DMS153 treated with DMSO at 0.1 percent for 48 hours (cell line): ENCODE measurements around the gene MRPS27.

Source experiments
- DNase-seq: peaks from one replicate; lab custom pipeline; 2025; ENCODE audit not compliant: unreplicated experiment; lab: John Stamatoyannopoulos, UW

Gene MRPS27

DNA sequence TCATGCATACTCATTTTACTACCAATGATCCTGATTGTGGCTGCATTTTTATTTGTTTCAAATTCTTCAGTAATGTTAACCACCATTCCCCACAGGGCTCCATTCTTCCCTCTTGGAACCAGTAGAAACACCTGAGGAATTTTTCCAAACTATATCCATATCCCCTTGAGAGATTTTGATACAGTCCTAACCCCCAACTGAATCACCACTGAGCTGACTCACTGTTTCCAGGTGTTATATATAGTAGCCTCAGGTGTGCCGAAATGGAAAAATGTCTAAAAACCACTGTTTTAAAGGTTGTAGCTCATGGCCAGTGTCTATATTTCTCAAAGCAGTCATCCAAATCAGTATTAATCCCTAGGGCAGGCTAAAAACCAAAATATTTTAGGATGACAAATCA, 85.2 kb downstream of the MRPS27 start:
- no peak for DNase-seq

GRCh38 chr5:72234265-72234700, 85.8 kb downstream of the MRPS27 start:
- no peak for DNase-seq

- DNase-seq: no peak
These were observed 86.2 kb downstream of the MRPS27 start for GRCh38 chr5:72233835-72234234.

GRCh38 chr5:72232838-72233237, 87.2 kb downstream of the MRPS27 start:
- DNase-seq: no peak

GRCh38 chr5:72231991-72232703, 87.9 kb downstream of the MRPS27 start:
- no peak for DNase-seq

DNA sequence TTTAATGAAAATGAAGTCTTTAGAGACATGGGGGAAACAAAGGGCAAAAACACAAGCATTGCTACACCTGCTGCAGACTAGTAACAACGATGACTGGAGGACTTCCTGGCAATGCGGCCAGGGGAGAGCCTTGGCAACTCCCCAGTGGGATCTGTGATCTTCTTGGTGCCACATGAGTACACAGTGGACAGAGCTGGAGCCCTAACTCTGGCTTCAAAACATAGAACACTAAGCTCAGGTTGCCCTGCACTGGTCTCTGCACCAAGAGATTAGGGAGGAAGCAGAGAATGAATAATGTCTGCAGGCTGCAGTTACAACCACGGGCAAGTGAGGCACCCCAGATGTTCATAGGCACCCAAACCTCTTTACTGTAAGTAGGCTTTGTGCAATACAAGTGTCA, 91.1 kb downstream of the MRPS27 start:
- no peak for DNase-seq

DNA sequence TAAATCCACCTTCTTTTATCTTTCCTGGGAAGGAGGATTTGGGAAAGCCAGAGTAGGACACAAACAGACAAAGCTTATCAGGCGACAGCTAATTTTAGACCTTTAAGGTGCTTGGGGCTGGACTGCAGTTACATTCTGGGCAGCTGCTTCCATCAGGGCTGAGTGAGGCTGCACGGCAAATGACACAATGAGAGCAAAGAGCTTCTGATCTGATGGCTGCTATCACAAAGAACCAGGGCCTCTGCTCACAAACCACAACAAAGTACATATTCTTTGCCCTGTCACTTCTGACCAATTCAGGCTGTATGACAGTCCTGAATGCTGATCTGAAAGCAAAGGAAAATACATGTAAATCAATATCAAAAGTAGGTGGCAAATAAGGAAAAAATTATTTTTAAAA, 93.1 kb downstream of the MRPS27 start:
- DNase-seq: no peak

GRCh38 chr5:72225741-72226140, 94.3 kb downstream of the MRPS27 start:
- no peak for DNase-seq

DNA sequence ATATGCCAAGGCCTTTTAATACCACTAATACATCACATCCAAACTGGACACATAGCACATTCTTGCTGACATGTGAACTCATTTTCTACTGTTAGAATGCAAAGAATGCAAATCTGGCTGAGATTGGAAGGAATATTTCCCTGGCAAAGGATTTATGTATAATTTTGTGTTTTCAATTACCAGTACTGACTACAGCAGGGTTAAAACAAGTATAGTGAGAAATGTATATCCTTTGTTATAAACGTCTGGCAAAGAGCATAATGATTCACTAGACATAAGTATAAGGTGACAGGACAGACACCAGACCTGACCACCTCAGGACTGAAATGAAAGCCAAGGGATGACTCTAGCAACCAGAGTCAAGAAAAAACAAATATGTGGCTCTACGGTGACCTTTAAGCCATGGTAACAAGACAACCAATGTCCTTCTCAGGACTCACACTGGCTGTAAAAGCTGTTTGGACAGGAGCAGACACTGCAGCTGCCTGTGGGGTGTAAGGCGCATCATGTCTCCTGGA, 95.0 kb downstream of the MRPS27 start:
- no peak for DNase-seq

- no peak for DNase-seq
These were observed 96.7 kb downstream of the MRPS27 start for GRCh38 chr5:72223371-72223770.

DNA sequence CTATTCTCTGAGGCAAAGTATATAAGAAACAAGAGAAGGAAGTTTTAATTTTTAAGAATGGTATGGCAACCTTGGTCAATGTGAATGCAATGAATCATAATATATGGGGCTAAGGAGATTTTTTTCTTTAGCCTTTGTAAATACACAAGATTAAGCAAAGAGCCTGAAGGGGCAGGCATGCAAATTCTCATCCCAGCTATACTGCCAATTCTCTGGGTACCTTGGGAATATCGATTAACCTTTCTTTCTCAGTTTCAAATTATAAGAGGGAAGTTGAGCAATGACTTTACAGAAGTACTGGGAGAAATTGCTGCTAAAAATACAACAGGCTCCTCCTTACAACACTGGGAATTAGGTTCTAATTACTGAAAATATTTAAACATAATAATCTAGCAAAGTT, 97.5 kb downstream of the MRPS27 start:
- no peak for DNase-seq

GRCh38 chr5:72221541-72221940, 98.5 kb downstream of the MRPS27 start:
- no peak for DNase-seq

DNA sequence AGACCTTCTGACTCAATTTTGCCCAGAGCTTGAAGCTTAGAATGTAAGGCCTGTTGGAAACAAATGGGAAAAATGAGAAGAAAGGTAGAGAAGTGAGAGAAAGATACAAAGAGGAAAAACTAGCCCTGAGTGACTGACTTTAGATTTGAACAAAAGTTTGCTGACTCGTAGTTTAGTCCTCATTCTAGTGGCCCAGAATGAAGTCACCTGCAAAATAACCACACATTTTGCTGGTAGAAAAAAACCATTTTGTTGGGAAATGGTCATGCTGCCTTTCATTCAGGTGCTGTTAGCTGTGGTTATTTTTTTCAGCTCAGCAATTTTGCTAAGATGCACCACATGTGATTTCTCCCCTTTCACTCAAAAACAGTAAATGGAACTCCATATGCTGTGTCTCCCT, 98.9 kb downstream of the MRPS27 start:
- no peak for DNase-seq

DNA sequence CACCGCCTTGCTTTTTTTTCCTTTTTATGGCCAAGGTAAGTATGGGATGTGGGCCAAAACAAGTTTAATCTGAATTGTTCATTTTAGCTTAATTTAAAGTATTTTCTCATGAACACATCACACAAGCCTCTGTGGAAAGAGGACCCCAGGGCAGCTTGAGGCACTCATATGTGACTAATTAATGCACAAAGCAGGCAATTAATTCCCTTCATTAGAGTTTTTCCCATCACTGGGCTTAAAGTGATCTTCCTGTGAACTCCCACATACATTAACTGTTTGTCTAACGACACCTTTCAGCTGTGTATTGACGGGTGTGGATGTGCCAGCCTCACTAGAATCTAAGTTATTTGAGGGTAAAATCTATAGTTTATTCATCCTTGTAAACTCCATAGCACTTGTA, 103.3 kb downstream of the MRPS27 start:
- no peak for DNase-seq

GRCh38 chr5:72214168-72214567, 105.9 kb downstream of the MRPS27 start:
- DNase-seq: no peak

DNA sequence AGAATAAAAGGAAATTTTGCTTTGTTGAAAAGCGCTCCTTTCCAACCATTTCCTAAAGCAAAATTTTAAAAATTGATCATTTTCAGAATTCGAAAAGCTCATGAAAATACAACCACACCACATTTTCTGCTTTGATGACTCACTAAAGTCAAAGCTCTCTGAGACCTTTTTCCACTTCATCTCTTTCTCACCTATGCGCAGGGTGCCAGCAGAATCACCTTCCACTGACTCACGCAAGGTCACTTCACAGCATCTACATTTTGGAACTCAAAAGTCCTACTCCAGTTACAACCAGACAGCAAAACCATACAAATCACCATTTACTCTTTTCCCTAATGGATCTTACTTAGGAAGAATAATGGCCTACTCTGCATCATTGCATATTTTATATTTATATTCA, 106.6 kb downstream of the MRPS27 start:
- DNase-seq: no peak

GRCh38 chr5:72212171-72212570, 107.9 kb downstream of the MRPS27 start:
- no peak for DNase-seq

DNA sequence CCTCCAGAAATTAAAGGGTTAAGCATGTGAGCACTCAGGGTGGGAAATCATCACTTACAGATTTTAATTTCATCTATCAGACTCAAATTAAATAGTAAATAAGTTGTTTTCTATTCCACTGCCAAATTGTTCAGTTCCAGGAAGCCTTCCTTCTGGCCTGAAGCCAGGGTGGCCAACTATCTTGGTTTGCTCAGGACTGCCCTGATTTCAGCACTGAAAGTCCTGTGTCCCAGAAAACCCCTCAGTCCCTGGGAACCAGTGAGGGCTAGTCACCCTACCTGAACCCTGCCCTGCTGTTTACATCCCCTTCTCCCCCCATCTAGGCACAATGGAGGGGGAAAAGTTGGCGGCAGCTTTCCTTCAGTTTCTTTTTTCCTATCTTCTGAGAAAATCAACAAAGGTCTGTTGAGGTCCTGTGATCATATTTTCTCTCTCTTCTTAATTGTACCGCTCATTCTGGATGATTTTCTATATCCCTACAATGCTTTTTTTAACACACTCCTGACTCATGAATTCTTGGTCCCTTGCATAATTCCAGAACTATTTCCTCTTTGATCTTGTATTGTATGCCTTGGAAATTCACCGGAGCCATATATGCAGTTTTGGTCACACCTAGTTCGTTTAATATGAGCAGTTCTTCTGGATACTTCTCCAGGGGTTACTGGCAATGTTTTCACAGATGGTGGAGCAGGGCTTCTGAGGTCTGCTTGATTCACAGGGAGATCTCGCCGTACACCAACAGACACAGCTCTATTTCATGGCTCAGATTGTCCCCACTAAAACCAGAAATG, 109.0 kb downstream of the MRPS27 start:
- DNase-seq: no peak

GRCh38 chr5:72209147-72210115, 110.6 kb downstream of the MRPS27 start:
- DNase-seq: peak; percentile 60

- DNase-seq: no peak
These were observed 111.6 kb downstream of the MRPS27 start for GRCh38 chr5:72208324-72208926.

DNA sequence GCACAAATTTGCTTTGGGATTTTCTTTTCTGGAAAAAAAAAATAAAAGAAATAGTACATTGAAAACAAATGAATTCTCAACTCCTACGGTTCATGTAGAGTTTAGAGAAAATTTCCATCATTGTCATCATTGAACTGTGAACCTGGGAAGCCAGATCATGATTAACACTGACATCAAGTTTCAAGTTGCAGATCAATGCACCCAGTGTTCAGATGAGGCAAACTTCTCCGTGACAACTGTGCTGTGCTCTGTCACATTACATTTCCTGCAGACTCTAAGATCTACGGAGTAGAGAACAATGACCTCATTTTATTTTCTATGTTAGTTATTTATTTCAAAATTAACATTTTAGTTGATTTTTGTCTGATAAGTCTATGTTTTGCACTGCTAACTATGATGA, 113.0 kb downstream of the MRPS27 start:
- no peak for DNase-seq
